Ovary (tissue), 3 donors: Measurements from ENCODE around the gene TAS2R40.

Experiments
- EP300 ChIP-seq: sonication (generic); formaldehyde crosslinking; IDR thresholded peaks from one replicate; pipeline ENCODE4 v1.6.1; 2017; ENCODE audit warnings: antibody characterized with exemption
- POLR2A ChIP-seq: fragments of 450-650 bp; IDR thresholded peaks from one replicate; pipeline ENCODE4 v1.6.1; 2017; ENCODE audit warnings: antibody characterized with exemption, mild to moderate bottlenecking, moderate library complexity
- TF ChIP-seq, protein P1 (sequence below), 3 donors: fragments of 450-650 bp in 2 of 3; fragments of 200-600 bp in 1 of 3; IDR thresholded peaks; one replicate each; pipeline versions ENCODE4 v1.5.1 to v1.8.0; 2016 to 2022; ENCODE audit warnings: antibody characterized with exemption in 3 of 3, mild to moderate bottlenecking in 1 of 3
- donor health status: DM: no; HTN: no; CAD: no.

DNA sequence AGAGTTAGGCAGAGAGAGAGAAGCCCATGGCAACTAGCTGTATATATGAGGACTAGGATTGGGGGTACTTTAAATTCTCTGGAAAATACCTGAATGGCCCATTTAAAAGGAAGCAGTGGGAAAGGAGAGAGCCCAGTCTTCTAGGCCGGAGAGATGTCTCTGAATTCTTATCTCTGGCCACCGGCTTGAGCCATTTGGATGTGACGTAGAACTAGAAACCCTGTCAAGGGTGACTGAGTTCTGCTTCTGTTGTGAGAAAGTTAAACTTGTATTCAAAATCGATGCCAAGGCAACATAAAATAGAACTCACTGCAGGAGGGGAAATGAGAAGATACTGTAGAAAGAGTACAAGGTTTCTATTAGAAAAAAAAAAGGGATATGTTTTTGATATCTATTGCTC, 35.1 kb downstream of the TAS2R40 start:
- TF ChIP-seq, protein P1, sequence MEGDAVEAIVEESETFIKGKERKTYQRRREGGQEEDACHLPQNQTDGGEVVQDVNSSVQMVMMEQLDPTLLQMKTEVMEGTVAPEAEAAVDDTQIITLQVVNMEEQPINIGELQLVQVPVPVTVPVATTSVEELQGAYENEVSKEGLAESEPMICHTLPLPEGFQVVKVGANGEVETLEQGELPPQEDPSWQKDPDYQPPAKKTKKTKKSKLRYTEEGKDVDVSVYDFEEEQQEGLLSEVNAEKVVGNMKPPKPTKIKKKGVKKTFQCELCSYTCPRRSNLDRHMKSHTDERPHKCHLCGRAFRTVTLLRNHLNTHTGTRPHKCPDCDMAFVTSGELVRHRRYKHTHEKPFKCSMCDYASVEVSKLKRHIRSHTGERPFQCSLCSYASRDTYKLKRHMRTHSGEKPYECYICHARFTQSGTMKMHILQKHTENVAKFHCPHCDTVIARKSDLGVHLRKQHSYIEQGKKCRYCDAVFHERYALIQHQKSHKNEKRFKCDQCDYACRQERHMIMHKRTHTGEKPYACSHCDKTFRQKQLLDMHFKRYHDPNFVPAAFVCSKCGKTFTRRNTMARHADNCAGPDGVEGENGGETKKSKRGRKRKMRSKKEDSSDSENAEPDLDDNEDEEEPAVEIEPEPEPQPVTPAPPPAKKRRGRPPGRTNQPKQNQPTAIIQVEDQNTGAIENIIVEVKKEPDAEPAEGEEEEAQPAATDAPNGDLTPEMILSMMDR (IDR thresholded peaks at IDR 0.05): no peak
- no peak for TF ChIP-seq POLR2A
- no peak for TF ChIP-seq EP300
